AG04449 (cell line): ENCODE data around the gene GCNT4.

Experiments used
- CTCF ChIA-PET: fragments of 350-600 bp; formaldehyde crosslinking; extraction: SDS; loops from one replicate; lab custom pipeline; 2021; ENCODE audit warnings: antibody characterized with exemption; lab: Yijun Ruan, JAX
- POLR2A ChIA-PET: fragments of 400-600, 350-600 bp; formaldehyde crosslinking; extraction: SDS; loops from one replicate; lab custom pipeline; 2020; ENCODE audit warnings: antibody characterized with exemption, inconsistent platforms; lab: Yijun Ruan, JAX
- DNase-seq: peaks from one replicate; pipeline ENCODE4 v3.0.0-alpha.2; 2010; ENCODE audit warnings: low read depth, low spot score
- H3K4me3 ChIP-seq: 2 replicates; pipeline ENCODE4 v1.5.1; 2011; ENCODE audit warnings: low read depth, mild to moderate bottlenecking, control low read depth, low read length
- CTCF ChIP-seq: IDR thresholded peaks from one replicate; pipeline ENCODE4 v1.5.1; 2011; ENCODE audit warnings: mild to moderate bottlenecking, moderate library complexity, low read length, control low read depth, inconsistent platforms; ENCODE audit not compliant: insufficient read depth; ENCODE audit errors: missing control alignments

GCNT4 gene

GRCh38 chr5:75037106-75037505, 15.3 kb downstream of the GCNT4 start:
- H3K4me3 ChIP-seq, result no peak overlapping the region
- ChIA-PET CTCF (interaction anchor here (0.8 to 6.2 kb wide), 4 partner anchors 9 to 102 kb away, joined by 3 to 60 read pairs (median 3); no protein-coding TSS in a partner anchor), POLR2A (no interaction called here)
- TF ChIP-seq CTCF, result no peak
- DNase-seq, result peak; percentile 51

GRCh38 chr5:75034137-75034739, 18.1 kb downstream of the GCNT4 start:
- POLR2A ChIA-PET, result no interaction called here
- TF ChIP-seq CTCF, result no peak
- no peak overlapping the region for H3K4me3 ChIP-seq
- DNase-seq, result no peak
- CTCF ChIA-PET, result interaction anchor here (1.1 to 1.5 kb wide), 2 partner anchors 16 to 202 kb away, joined by 3 to 10 read pairs; no protein-coding TSS in a partner anchor

GRCh38 chr5:75031366-75031765, 21.0 kb downstream of the GCNT4 start:
- POLR2A ChIA-PET, result no interaction called here
- DNase-seq, result no peak
- TF ChIP-seq CTCF, result no peak
- CTCF ChIA-PET, result no interaction called here
- H3K4me3 ChIP-seq, result no peak overlapping the region

- no peak overlapping the region for H3K4me3 ChIP-seq
- no peak for DNase-seq
- no peak for TF ChIP-seq CTCF
- ChIA-PET CTCF (interaction anchor here (1.0 to 1.1 kb wide), 2 partner anchors 9 to 22 kb away, joined by 3 read pairs; no protein-coding TSS in a partner anchor), POLR2A (no interaction called here)
Measured at GRCh38 chr5:75028090-75028489, 24.3 kb downstream of the GCNT4 start.

- ChIA-PET POLR2A (interaction anchor here (0.5 kb wide), 1 partner anchor 930 kb away, joined by 3 read pairs; no protein-coding TSS in a partner anchor), CTCF (no interaction called here)
- H3K4me3 ChIP-seq, result no peak overlapping the region
- DNase-seq, result no peak
- TF ChIP-seq CTCF, result no peak
Measured at GRCh38 chr5:75023368-75024159, 28.8 kb downstream of the GCNT4 start.

GRCh38 chr5:75021800-75022199, 30.6 kb downstream of the GCNT4 start:
- ChIA-PET POLR2A (no interaction called here), CTCF (interaction anchor here (1.6 kb wide), 1 partner anchor 29 kb away, joined by 4 read pairs; no protein-coding TSS in a partner anchor)
- no peak overlapping the region for H3K4me3 ChIP-seq
- no peak for TF ChIP-seq CTCF
- DNase-seq, result no peak
